A549 (cell line): ENCODE measurements around the gene MAN2A2.

Experiments
- MAX ChIP-seq: IDR thresholded peaks from 2 replicates; pipeline ENCODE4 v1.6.1; 2012
- POLR2A ChIP-seq: IDR thresholded peaks from 2 replicates; pipeline ENCODE4 v1.6.1; 2012; ENCODE audit warnings: mild to moderate bottlenecking, low read length
- SREBF2 ChIP-seq: fragments of 450-650 bp; IDR thresholded peaks from 2 replicates; pipeline ENCODE4 v1.6.1; 2014; ENCODE audit warnings: mild to moderate bottlenecking, moderate library complexity

GRCh38 chr15:90886291-90886614 lies 16.8 kb upstream of the MAN2A2 start:
- no peak for TF ChIP-seq MAX
- TF ChIP-seq POLR2A, result no peak
- no peak for TF ChIP-seq SREBF2
